DND-41 (cell line): ENCODE measurements around the gene ECSCR.

Source experiments
- CTCF ChIP-seq: IDR thresholded peaks from 2 replicates; pipeline ENCODE4 v1.5.1; 2012; ENCODE audit warnings: borderline replicate concordance, low read length, moderate library complexity, mild to moderate bottlenecking; ENCODE audit not compliant: poor library complexity, severe bottlenecking; ENCODE audit errors: extremely low read depth
- EZH2 ChIP-seq: IDR thresholded peaks from 3 replicates; pipeline ENCODE4 v1.6.1; 2012; ENCODE audit warnings: borderline replicate concordance, low read depth, mild to moderate bottlenecking, moderate library complexity, low read length, inconsistent platforms; ENCODE audit not compliant: severe bottlenecking

- TF ChIP-seq CTCF (no peak), EZH2 (no peak)
Observed at GRCh38 chr5:139451176-139451575, 11.4 kb downstream of the ECSCR start.
